Caco-2 (cell line): Measurements from ENCODE around the gene MAGEB2. TPM values are rescaled to one million over a fixed set of nuclear protein-coding genes. Genes with fewer than 3 reads are reported as not detected.

Experiments used
- BruUV-seq: library from RNA; stranded (reverse); fragments of 400-500 nt; replicated peaks from 2 replicates; lab custom pipeline; 2021; lab: Mats Ljungman, UMichigan
- CTCF ChIA-PET: fragments of 300-600 bp; sonication (Branson Sonifier 250); formaldehyde crosslinking; loops from one replicate; lab custom pipeline; 2022; ENCODE audit warnings: antibody characterized with exemption; lab: Charles Lee
- POLR2A ChIA-PET: fragments of 300-600 bp; sonication (Branson Sonifier 250); formaldehyde crosslinking; loops from one replicate; lab custom pipeline; 2022; ENCODE audit warnings: antibody characterized with exemption; lab: Charles Lee
- DNase-seq, 2 experiments: peaks; one replicate each; pipeline versions ENCODE4 v3.0.0 to v3.0.0-alpha.2; 2020 to 2022
- H3K27me3 ChIP-seq: replicated peaks from 2 replicates; pipeline ENCODE4 v1.6.0; 2011; ENCODE audit warnings: low read length; ENCODE audit not compliant: control insufficient read depth, insufficient read depth
- H3K36me3 ChIP-seq: 2 replicates; pipeline ENCODE4 v1.5.1; 2011; ENCODE audit warnings: low read length; ENCODE audit not compliant: control insufficient read depth, insufficient read depth
- H3K4me1 ChIP-seq: fragments of 250-450 bp; sonication (Bioruptor Pico); 2 replicates; pipeline ENCODE4 v1.5.1; 2020; ENCODE audit warnings: mild to moderate bottlenecking
- H3K4me3 ChIP-seq: 2 replicates; pipeline ENCODE4 v1.5.1; 2011; ENCODE audit warnings: low read depth, mild to moderate bottlenecking, control low read depth, low read length
- H3K9me3 ChIP-seq: fragments of 250-450 bp; sonication (Bioruptor Pico); 2 replicates; pipeline ENCODE4 v1.5.1; 2020; ENCODE audit warnings: mild to moderate bottlenecking, moderate library complexity
- H3K27ac Mint-ChIP-seq: one replicate; pipeline ENCODE4 v1.8.0; 2022; ENCODE audit warnings: mixed read lengths; ENCODE audit not compliant: unreplicated experiment
- H3K27me3 Mint-ChIP-seq: one replicate; pipeline ENCODE4 v1.8.0; 2022; ENCODE audit warnings: mixed read lengths; ENCODE audit not compliant: insufficient read depth, unreplicated experiment
- H3K36me3 Mint-ChIP-seq: one replicate; pipeline ENCODE4 v1.8.0; 2022; ENCODE audit warnings: mild to moderate bottlenecking, mixed read lengths; ENCODE audit not compliant: insufficient read depth, unreplicated experiment
- H3K4me1 Mint-ChIP-seq: one replicate; pipeline ENCODE4 v1.8.0; 2022; ENCODE audit warnings: low read depth, mixed read lengths; ENCODE audit not compliant: unreplicated experiment
- H3K4me3 Mint-ChIP-seq: one replicate; pipeline ENCODE4 v1.8.0; 2022; ENCODE audit warnings: mild to moderate bottlenecking, moderate library complexity, mixed read lengths; ENCODE audit not compliant: unreplicated experiment
- H3K9me3 Mint-ChIP-seq: one replicate; pipeline ENCODE4 v1.8.0; 2022; ENCODE audit warnings: mixed read lengths; ENCODE audit not compliant: unreplicated experiment
- CTCF ChIP-seq, 2 experiments: fragments of 200-600 bp in 1 of 2; IDR thresholded peaks; 1 replicate in 1 of 2; 2 replicates in 1 of 2; pipeline versions ENCODE4 v1.5.1 to v1.8.0; 2011 to 2022; ENCODE audit warnings: antibody characterized with exemption in 1 of 2, control low read depth in 1 of 2, inconsistent platforms in 1 of 2, low read depth in 1 of 2, low read length in 1 of 2, mild to moderate bottlenecking in 1 of 2, moderate library complexity in 1 of 2; ENCODE audit not compliant: insufficient read depth in 1 of 2, severe bottlenecking in 1 of 2, unreplicated experiment in 1 of 2
- intact Hi-C: fragments of 100-400 bp; cut with micrococcal nuclease; formaldehyde crosslinking; loops from one replicate; pipeline ENCODE4 v1.10.0; 2022; ENCODE audit not compliant: unreplicated experiment
- total RNA-seq: library from RNA; stranded (reverse); gene quantifications from 2 replicates; pipeline ENCODE4 v1.2.3, GENCODE V29; 2022

Gene MAGEB2
- total RNA-seq, 1 experiment from 2014 or later, result not detected

DNA sequence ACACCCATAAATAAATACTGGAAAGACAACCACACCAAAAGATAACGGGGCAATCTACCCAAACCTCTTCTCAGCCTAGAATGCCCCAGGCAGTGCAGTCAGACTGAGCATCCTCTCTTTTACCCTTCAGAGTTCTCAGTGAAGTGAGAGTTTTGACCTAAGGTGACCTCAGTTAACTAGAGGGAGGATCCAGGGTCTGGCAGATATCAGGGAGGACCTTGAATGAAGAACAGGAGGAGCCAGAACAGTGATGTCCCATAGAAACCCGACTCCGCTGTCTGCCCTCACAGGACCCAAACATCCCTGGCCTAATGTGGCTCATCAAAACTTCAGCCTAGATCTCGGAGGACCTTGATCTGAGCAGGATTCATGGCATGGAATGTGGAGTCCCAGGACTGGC is 15.0 kb downstream of the MAGEB2 start, which contains the start of gene MAGEB3:
MAGEB3 (plus strand) TSS at position 263 of the 400 bp plus-strand sequence. CDS start 5,268 bp downstream, outside the sequence.
- Histone ChIP-seq H3K4me1 (no peaks in the 10 kb centered on the region), H3K36me3 (no peaks in the 10 kb centered on the region), H3K9me3 (no peaks in the 10 kb centered on the region), H3K4me3 (no peak within 1 kb of the TSS), H3K27me3 (no peaks in the 10 kb centered on the region)
- no peaks in the 10 kb centered on the region for H3K36me3 Mint-ChIP-seq
- TF ChIP-seq CTCF (IDR thresholded peaks at IDR 0.05; ENCODE audit: insufficient read depth in 1 of 2, low read depth in 1 of 2, low read length in 1 of 2, severe bottlenecking in 1 of 2, unreplicated experiment in 1 of 2), result no peak
- BruUV-seq, result no TSS peak
- no peaks in the 10 kb centered on the region for H3K27me3 Mint-ChIP-seq
- intact Hi-C loops, result no loop called here
- no peak within 1 kb of the TSS for H3K27ac Mint-ChIP-seq
- H3K4me3 Mint-ChIP-seq, result no peak within 1 kb of the TSS
- CTCF ChIA-PET, result no interaction called here
- H3K9me3 Mint-ChIP-seq, result no peaks in the 10 kb centered on the region
- POLR2A ChIA-PET, result no interaction called here
- no peak for DNase-seq
- H3K4me1 Mint-ChIP-seq, result no peaks in the 10 kb centered on the region

DNA sequence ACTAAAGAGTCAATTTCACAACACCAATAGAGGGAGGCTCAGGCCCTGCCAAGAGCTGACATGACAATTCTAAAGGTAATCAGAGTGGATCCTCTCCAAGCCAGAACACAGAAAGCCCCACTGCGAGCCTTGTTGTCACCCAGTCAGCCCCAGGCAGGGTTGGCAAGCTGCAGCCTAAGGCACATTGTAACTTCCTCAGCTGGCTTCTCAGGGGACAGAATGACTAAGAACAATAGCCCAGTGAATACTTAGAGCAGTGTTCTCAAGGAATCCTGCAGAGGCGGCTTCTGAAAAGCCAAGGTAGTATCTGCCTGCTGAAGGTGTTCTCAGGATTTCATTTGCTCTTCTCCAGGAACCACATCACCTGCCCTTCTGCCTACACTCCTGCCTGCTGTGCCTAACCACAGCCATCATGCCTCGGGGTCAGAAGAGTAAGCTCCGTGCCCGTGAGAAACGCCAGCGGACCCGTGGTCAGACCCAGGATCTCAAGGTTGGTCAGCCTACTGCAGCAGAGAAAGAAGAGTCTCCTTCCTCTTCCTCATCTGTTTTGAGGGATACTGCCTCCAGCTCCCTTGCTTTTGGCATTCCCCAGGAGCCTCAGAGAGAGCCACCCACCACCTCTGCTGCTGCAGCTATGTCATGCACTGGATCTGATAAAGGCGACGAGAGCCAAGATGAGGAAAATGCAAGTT is 26.5 kb downstream of the MAGEB2 start, which contains the start of gene MAGEB4:
MAGEB4 (plus strand) TSS at position 277 of the 692 bp plus-strand sequence; CDS start at position 413, 136 bp downstream.
- H3K27me3 ChIP-seq, result no peaks in the 10 kb centered on the region
- H3K4me3 ChIP-seq, result no peak within 1 kb of the TSS
- Mint-ChIP-seq H3K4me1 (no peaks in the 10 kb centered on the region), H3K27me3 (peaks cover 3% of the 10 kb centered on the region), H3K4me3 (no peak within 1 kb of the TSS), H3K36me3 (no peaks in the 10 kb centered on the region), H3K9me3 (no peaks in the 10 kb centered on the region), H3K27ac (no peak within 1 kb of the TSS)
- TF ChIP-seq CTCF (IDR thresholded peaks at IDR 0.05; ENCODE audit: insufficient read depth in 1 of 2, low read depth in 1 of 2, low read length in 1 of 2, severe bottlenecking in 1 of 2, unreplicated experiment in 1 of 2), result no peak
- no TSS peak for BruUV-seq
- H3K9me3 ChIP-seq, result no peaks in the 10 kb centered on the region
- ChIA-PET POLR2A (no interaction called here), CTCF (no interaction called here)
- DNase-seq, result no peak
- H3K36me3 ChIP-seq, result no peaks in the 10 kb centered on the region
- no peaks in the 10 kb centered on the region for H3K4me1 ChIP-seq
- intact Hi-C loops, result no loop called here

DNA sequence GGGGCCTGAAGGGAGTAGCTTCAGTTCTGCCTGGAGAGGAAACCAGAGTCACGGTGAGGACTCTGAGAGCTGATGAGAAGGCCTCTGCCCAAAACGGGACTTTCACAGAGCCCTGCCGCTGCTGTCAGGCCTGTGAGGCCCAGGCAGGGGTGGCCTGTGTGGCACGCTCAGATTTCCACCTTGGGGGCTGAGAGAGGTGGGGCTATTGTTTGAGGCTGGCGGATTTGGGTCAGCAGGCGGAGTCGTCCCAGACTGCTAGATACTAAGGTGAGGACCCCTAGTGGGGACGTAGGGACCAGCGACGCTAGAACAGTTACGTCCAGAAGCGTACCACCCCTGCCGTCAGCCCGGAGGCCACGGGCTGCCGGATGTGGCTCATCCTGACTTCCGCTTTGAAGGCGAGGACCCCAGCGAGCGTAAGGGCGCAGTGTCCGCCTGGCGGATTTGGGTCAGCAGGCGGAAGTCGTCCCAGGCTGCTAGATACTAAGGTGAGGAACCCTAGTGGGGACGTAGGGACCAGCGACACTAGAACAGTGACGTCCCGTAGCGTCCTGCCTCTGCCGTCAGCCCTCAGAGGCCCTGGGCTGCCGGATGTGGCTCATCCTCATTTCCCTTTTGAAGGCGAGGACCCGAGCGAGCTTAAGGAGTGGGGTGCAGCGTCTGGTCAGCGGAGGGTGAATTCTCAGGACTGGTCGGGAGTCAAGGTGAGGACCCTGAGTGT is 31.6 kb downstream of the MAGEB2 start, which contains the start of gene MAGEB1:
MAGEB1 (plus strand) TSS at position 378 of the 721 bp plus-strand sequence. CDS start 3,348 bp downstream, outside the sequence.
- Histone ChIP-seq H3K9me3 (no peaks in the 10 kb centered on the region), H3K36me3 (no peaks in the 10 kb centered on the region), H3K4me1 (no peaks in the 10 kb centered on the region), H3K4me3 (no peak within 1 kb of the TSS), H3K27me3 (no peaks in the 10 kb centered on the region)
- no peak for TF ChIP-seq CTCF (IDR thresholded peaks at IDR 0.05; ENCODE audit: insufficient read depth in 1 of 2, low read depth in 1 of 2, low read length in 1 of 2, severe bottlenecking in 1 of 2, unreplicated experiment in 1 of 2)
- Mint-ChIP-seq H3K9me3 (no peaks in the 10 kb centered on the region), H3K4me3 (no peak within 1 kb of the TSS), H3K4me1 (no peaks in the 10 kb centered on the region), H3K27ac (no peak within 1 kb of the TSS), H3K36me3 (no peaks in the 10 kb centered on the region), H3K27me3 (no peaks in the 10 kb centered on the region)
- POLR2A ChIA-PET, result no interaction called here
- CTCF ChIA-PET, result no interaction called here
- no peak for DNase-seq
- intact Hi-C loops, result no loop called here
- no TSS peak for BruUV-seq
